ENCODE results near the gene CWC25.
"Not testable (repeated sequence)": the region's sequence is repeated elsewhere in the genome, so short reads cannot be mapped to it uniquely, and the experiment has no call there.

The CWC25 gene

GRCh38 chr17:38852771-38853291 lies 27.7 kb upstream of the CWC25 start:
- no peak for FAIRE-seq

DNA sequence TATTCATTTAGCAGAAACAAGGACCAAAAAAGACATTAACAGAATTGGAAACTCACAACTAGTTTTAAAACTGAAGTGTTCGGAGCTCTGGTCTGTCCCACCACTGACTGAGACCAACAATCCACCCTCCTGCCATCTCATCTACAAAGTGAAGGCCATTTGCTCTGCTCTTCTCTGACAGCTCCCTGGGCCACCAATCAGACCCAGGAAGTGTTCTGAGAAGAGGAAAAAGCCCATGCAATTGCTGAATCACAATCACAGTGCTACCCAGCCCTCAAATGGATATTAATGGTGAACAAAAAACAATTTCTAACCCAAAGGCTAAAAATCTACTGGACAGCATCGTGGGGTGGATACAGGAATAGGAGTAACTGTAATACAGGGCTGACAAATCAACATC lies 26.3 kb upstream of the CWC25 start:
- no peak for FAIRE-seq

DNA sequence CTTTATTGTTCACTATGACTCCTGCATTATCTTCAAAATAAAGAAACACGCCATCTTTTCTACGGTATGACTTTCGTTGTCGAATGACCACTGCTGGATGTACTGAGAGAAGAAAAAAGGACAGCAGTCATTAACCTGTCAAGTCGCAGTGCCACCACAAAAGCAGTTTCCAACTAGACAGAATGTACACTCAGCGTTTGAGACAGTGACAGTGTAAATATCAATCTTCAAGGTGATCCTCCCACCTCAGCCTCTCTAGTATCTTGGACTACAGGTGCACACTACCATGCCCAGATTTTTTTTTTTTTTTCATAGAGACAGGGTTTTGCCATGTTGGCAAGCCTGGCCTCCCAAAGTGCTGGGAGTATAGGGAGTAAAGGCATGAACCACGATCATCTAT lies 25.3 kb upstream of the CWC25 start:
- FAIRE-seq = no peak

DNA sequence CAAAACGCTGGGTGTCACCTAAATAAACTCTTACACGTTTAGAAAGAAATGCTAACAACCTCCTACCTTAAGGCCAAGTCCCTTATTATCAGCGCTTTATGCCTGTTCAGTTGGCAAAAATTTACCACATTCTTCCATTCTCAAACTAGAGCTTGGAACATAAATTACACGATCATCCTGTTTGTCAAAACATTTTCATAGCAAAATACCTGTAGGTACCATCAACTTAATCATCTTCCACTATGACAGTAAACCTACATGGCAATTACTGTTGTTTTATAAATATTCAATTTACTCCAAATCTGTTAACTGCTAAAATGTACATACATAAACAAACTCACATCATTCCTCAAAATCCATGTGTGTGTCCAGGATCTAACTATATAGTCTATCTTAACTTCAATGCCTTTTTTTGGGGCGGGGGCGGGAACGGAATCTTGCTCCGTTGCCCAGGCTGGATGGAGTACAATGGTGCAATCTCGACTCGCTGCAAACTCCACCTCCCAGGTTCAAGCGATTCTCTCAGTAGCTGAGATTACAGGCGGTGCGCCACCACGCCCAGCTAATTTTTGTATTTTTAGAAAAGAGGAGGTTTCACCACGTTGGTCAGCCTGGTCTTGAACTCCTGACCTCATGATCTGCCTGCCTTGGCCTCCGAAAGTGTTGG lies 24.0 kb upstream of the CWC25 start:
- no peak for FAIRE-seq

GRCh38 chr17:38848557-38848891 lies 23.4 kb upstream of the CWC25 start:
- FAIRE-seq = no peak

- FAIRE-seq = no peak
Measured at GRCh38 chr17:38844261-38844757, 19.2 kb upstream of the CWC25 start.

- FAIRE-seq = no peak
Measured at GRCh38 chr17:38825762-38826247, 684 bp upstream of the CWC25 start.

DNA sequence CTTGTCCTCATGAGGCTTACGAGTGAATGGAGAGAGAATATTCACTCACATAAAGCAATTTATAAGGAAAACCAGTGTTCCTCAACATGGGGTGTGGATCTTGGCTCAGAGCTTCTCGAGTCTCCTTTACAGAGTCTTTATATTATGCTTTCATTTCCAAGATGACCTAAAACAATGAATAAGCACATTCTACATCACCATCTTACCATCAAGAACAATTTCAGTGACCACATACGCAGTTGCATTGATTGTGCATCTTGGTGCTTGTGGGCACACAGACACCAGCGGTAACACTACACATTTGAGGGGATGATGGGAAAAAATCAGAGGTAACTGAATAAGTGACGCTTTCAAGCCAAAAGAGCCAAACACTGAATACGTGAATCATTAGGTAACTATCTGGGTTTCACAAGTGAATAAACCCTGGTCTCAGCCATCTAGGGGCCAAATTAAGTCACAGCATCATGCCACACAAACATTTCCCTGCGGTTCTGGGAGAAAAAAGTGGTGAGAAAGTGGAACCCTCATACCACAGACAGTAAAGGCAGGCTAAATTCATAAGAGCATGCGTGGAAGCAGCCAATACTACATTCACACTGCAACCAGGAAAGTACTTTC lies 9.4 kb downstream of the CWC25 start:
- FAIRE-seq = no peak

- FAIRE-seq = no peak
Measured at GRCh38 chr17:38809828-38810227, 15.3 kb downstream of the CWC25 start.

GRCh38 chr17:38800237-38800760 lies 24.8 kb downstream of the CWC25 start:
- no peak for FAIRE-seq

- FAIRE-seq = no peak
Measured at GRCh38 chr17:38799501-38800236, 25.5 kb downstream of the CWC25 start, which contains the start of gene PIP4K2B. PIP4K2B (minus strand) TSS chr17:38799556; CDS start chr17:38799424, 132 bp downstream.

- no peak for FAIRE-seq
Measured at GRCh38 chr17:38798614-38799500, 26.3 kb downstream of the CWC25 start.

GRCh38 chr17:38797828-38798227 lies 27.3 kb downstream of the CWC25 start:
- no peak for FAIRE-seq

DNA sequence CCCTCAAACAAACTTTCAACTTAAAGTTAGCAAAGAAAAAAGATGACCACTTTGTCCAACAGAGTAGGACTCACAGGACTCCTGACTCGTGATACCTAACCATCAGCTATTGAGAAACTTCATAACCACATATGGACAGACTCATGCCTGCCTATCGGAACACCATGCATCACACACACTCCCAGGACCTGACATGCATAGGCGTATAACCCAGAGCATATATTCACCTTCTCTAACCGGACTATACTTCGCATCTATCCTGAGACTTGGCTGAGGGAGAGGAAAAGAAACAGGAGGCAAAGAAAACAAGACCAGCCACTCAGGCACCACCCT lies 28.0 kb downstream of the CWC25 start:
- FAIRE-seq = no peak

- FAIRE-seq = no peak
Measured at GRCh38 chr17:38796451-38797157, 28.5 kb downstream of the CWC25 start.

DNA sequence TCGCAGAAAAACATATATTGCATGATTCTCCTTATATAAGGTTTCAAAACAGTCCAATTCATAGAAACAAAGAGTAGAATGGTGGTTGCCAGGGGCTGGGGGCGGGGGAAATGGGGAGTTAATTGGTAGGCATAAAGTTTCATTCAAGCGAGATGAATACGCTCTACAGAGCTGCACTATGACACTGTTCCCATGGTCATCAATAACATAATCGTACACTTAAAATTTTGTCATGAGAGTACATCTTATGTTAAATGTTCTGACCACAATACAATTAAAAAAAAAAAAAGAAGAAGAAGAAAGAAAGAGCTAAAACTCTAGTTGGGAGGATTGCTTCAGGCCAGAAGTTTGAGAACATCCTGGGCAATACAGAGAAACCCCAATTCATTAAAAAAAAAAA lies 30.9 kb downstream of the CWC25 start:
- FAIRE-seq = no peak

DNA sequence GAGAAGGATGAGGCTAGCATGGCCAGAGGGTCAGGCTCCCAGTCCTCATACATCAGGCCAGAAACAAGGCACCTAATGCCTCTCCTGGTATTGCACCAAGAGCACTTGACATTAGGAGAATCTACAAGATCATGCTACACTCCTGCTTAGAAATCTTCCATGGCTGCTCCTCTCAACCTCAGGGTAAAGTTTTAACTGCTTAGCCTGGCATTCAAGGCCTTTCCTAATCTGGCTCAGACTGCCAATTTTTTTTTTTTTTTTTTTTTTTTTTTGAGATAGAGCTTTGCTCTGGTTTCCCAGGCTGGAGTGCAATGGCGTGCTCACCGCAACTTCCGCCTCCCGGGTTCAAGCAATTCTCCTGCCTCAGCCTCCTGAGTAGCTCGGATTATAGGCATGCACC lies 34.0 kb downstream of the CWC25 start:
- no peak for FAIRE-seq

DNA sequence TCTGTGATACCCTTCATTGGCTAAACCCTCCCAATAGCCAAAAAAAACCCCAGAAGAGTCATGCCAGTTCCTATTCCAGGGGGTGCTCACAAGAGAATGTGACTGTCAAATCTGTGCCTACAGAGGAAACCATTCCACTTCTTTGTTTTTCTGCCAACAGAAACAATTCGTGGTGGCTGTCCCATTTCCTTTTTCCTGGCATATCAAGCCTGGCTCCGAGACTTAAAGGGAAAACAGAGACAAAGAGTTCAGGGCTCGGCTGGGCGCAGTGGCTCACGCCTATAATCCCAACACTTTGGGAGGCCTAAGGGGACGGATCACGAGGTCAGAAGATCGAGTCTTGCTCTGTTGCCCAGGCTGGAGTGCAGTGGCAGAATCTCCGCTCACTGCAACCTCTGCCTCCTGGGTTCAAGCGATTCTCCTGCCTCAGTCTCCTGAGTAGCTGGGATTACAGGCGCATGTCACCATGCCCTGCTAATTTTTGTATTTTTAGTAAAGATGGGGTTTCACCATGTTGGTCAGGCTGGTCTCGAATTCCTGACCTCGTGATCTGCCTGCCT lies 34.9 kb downstream of the CWC25 start:
- FAIRE-seq = not testable (repeated sequence)

- no peak for FAIRE-seq
Measured at GRCh38 chr17:38789185-38789584, 35.9 kb downstream of the CWC25 start.

DNA sequence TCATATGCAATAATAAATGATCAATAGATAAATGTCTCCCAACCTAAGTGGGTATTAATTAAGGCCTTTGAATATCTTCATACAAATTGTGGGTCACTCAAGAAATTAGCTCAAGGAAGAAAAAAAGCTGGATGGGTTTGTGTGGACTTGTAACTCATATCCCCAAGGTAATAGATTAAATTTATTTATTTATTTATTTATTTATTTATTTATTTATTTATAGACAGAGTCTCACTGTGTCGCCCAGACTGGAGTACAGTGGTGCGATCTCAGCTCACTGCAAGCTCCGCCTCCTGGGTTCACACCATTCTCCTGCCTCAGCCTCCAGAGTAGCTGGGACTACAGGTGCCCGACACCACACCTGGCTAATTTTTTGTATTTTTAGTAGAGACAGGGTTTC lies 37.1 kb downstream of the CWC25 start:
- not testable (repeated sequence) for FAIRE-seq

DNA sequence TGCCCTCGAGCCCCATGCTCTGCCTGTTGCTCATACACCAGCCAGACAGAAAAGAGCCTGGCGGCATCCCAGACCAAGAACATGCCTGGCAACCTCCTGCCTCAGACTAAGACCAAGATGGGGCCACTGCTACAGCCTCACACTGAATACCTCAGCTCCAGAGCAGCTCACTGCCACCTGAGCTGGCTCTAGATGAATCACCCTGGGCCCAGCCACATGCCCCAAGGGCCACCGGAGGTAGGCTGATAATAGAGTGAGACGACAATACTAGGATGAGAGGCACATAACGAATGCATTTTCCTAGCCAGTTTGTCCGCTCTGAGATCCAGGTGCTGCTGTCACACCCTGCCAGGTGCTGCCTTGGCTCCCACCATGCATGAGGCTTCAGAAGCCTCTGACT lies 38.7 kb downstream of the CWC25 start:
- FAIRE-seq = no peak

All from A204.1 (cell line).